HG03575 (cell line): ENCODE data around the gene MRPS23.

ENCODE experiments used
- ATAC-seq: cut with Tn5 transposase; IDR thresholded peaks from one replicate; pipeline ENCODE4 v1.9.1; 2021; ENCODE audit not compliant: unreplicated experiment, insufficient number of reproducible peaks, low FRiP score; ENCODE audit errors: extremely low read depth

MRPS23 gene

DNA sequence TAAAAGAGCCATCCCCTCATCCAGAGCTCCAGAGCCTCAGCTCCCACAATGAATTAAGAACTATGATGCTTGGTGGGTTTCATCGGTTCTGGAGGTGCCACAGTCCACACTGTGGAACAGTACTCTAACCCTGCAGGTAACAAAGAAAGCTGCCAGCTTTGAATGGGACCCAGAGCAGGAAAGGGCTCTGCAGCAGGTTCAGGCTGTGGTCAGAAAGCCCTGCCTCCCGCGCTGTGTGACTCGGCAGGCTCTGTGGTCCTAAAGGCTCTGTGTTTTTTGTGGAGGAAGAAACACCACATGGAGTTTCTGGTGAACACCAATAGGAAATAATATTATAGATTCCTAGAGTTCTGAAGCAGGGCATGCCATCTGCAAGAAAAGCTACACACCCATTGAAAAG, 32.5 kb downstream of the MRPS23 start:
- no peak for ATAC-seq

DNA sequence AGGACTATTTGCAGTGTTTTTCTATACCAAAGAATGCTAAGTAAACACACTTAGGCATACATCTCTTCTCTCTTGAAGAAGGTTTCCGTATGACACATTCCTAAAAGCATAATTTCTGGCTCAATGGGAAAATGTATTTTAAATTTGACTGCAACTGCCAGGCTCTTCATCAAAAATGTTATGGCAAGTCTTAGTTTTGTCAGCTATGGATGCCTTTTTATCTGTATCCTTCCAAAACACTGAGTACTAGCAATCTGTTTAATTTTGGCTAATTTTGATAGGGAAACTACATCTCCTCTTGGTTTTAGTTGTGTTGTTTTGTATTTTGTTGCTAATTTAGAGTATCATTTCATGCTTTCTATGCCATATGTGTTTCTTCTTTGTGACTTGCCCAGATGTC, 35.4 kb downstream of the MRPS23 start:
- ATAC-seq = no peak

DNA sequence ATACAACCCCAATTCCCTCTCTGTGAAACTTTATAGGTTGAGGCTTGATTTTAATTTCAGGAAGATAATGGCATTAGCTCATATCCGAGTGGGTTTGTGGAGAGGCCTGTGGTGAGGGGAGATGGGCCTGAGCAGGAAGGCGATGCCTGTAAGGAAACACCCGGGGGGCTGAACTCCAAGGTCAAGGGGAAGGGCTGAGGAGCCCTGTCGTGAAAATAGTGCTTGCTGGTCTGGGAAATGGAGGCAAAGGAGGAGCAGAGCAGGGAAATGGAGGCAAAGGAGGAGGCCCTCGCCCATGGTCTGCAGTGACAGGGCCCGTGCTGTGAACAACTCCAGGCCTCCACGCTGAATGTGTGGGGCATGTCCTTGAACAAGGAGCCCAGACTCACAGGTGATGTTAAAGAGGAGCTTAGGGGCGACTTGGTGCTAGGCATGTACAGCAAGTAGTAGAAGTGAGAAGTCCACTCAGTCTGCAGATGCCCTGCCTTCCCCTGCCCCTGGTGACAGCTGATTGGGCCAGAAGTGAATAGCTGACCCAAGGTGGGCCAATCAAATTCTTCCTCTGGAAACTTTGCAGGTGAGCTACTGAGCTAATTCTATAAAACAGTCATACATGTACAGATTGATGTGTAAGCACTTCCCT, 38.1 kb downstream of the MRPS23 start:
- no peak for ATAC-seq

DNA sequence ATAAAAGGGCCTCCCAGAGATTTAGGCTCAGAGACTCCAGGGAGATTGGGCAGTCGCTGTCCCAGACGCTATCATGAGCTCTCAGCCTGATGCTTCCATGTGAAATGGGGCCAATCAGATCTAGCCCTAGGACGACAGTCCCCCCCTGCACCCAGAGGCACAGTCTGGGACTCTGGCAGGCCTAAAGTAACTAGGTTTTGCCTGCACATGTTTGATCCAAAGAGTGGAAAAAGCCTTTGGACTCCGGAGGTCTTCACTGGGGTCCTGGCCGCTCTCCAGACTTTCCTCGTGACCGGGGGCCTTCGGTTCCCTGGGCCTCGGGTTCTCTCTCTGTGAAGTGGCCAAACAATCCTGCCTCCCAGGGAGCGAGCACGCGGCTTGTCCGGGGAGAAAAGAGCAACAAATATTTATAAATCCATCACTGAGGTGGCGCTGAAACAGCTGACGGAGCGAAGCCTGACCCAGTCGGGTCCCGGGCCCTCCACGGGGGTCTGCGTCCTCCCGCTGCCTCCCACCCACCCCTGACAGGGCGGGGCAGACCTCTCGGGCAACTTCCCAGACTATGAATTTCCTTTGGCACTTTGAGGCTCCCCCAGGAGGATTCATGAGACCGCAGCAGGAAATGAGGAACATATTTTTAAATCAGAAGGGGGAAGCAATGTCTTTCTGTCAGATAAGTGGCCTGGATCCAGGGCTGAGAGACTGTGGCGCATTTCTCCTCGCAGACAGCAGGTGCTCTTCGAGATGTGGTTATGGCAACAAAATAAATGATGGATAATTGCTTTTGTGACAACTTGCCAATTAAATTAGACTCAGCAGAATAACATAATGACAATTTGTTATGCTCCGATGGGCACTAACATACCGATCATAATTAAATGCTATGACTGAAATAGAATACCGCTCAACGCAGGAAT, 38.9 kb downstream of the MRPS23 start:
- no peak for ATAC-seq

DNA sequence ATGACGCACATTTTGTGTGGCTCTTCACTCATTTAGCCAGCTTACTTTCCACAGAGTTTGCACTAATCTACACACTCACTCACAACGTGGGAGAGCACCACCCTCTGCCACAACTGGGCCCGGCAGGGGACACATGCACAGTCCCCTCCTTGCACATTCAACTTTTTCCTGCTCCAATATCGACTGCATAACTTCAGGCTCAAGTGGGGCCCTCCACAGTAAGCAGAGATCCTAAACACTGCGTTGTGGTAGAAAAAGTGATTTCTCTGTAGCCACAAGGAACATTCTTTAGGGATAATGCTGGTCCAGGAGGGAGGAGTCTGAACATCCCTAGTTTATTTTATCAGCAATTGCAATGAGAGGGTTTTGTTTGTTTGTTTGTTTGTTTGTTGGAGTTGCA, 40.0 kb downstream of the MRPS23 start:
- no peak for ATAC-seq

DNA sequence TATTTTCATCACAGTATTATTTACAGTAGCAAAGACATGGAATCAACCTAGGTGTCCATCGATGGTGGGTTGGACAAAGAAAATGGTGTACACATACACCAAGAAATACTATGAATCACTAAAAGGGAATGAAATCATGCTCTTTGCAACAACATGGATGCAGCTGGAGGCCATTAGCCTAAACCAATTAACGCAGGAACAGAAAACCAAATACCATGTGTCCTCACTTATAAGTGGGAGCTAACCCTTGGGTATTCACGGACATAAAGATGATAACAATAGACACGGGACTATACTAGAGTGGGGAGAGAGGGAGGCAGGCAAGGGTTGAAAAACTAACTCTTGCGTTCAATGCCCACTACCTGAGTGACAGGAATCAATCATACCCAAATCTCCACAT, 41.0 kb downstream of the MRPS23 start:
- ATAC-seq = no peak

DNA sequence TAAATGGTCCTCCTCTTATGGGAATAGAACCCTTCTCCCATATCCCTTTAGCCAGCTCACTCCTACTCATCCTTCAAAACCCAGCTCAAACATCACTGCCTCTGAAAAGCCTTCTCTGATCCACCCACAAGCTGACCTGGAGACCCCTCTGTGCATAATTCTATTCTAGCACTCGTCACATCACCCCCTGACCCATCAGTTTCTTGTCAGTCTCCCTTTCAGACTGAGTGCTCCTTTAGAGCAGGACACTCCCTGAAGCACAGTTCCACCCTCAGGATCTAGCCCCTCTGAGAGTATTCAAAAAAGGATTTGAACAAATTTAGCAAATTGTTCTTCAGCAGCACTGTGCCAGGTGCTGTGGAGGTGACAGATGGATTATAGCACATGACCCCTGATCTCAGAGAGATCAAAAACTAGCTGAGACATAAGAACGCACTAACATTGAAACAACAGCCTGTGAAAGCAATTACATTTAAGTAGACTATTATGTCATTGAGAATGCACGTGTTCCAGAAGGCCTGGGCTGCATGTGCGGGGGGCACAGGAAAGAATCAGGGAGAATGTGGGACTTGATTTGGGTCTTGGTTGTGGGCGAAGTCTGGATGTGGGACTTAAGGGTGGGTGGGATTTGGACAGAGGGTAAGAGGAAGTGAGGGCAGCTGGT, 43.5 kb downstream of the MRPS23 start:
- ATAC-seq = no peak

DNA sequence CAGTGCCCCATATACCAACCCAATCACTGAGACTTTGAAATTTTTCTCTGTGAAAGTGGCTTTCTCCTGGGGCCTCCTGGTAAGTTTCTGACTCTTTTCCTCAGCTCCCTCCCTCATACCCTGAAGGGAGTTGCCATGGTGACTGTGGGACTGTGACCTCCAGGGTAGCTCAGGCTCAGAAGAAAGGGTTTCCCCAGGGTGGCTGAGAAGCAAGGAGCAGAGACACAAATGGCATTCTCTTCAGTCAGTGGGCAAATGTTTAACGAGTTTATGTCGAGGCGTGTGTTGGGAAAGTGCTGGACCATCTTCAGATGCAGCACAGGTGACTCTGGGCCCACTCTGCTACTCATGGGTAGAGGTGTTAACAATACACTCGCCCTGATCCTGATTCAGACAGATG, 46.8 kb downstream of the MRPS23 start:
- ATAC-seq = no peak

DNA sequence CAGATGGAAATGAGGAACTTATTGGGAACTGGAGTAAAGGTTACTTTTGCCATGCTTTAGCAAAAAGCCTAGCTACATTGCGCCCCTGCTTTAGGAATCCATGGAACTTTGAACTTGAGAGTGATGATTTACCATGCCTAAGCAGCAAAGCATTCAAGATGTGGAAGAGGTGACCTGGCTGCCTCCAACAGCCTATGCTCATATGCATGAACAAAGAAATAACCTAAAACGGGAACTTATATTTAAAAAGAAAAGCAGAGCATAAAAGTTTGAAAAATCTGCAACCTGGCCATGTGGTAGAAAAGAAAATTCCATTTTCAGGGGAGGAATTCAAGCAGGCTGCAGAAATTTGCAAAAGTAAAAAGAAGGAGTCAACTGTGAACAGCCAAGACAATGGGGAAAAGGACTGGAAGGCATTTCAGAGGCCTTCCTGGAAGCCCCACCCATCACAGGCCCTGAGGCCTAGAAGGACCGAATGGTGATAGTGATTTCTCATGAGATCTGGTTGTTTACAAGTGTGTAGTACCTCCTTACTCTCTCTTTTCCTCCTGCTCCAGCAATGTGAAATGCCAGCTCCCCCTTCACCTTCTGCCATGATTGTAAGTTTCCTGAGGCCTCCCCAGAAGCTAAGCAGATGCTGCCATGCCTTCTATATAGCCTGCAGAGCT, 48.7 kb downstream of the MRPS23 start:
- ATAC-seq = no peak

DNA sequence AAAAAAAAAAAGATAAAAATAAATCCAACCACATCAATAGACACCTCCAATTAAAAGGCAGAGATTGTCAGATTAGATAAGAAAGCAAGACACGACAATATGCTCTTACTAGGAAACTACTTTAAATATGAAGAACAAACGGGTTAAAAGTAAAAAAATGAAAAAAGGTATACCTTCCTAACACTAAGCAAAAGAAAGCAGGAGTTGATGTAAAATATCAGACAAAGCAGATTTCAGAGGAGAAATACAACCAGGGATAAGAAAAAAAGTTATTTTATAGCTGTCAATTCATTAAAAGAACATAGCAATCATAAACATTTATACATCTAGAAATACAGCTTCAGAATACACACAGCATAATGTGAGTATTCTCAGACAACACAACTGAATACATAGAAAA, 55.0 kb downstream of the MRPS23 start:
- ATAC-seq = no peak

DNA sequence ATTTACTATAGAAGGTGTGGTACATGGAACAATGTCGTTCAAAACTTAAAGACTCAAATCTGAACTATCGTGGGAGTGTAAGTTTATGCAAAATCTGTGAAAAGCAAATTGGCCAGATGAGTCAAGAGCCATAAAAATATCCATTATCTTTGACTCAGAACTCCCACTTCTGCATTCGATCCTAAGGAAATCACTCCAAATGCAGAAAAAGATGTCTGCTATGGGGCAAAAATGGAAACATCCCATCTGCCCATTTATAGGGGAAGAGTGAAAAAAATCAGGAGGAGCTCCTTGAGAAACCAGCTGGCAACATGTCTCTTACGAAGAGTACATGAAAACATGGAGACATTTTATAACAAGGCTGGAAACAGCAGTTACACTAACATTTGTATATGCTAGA, 61.1 kb downstream of the MRPS23 start:
- no peak for ATAC-seq

DNA sequence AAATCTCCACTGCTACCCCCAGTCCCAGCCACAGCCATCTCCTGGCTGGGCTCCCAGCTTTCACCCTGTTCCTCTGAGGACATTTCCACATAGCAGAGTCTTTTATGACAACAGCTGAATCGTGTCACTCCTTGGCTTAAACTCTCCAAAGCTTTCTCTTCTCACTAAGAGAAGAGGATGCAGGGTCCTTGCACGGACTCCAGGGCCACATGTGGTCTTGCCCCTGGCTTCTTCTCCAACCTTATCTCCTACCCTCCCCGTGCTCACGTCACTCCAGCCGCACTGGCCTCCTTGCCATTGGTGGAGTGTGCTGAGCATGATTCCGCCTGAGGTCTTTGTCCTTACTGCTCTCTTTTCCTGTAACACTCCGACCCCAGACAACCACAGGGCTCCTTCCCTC, 64.8 kb downstream of the MRPS23 start:
- no peak for ATAC-seq
